Posterior cingulate gyrus (tissue), 11 donors: ENCODE data around the gene OR10J5.
"Not testable (repeated sequence)": the region's sequence is repeated elsewhere in the genome, so short reads cannot be mapped to it uniquely, and the experiment has no call there.

ENCODE experiments used
- DNase-seq, 10 donors: peaks; one replicate each; pipeline versions ENCODE4 v3.0.0 to v3.0.0-alpha.2; 2020 to 2021; ENCODE audit warnings: mixed read lengths in 3 of 10
- intact Hi-C: fragments of 100-400 bp; cut with DNase I; formaldehyde crosslinking; loops from one replicate; pipeline ENCODE4 v1.15.1; 2023

OR10J5 gene

GRCh38 chr1:159535907-159536306, at the start of gene OR10J5:
TSS of gene OR10J5 (minus strand) at chr1:159536007. CDS start at chr1:159536007, 0 bp downstream.
- no peak for DNase-seq
- intact Hi-C loops = no loop called here

DNA sequence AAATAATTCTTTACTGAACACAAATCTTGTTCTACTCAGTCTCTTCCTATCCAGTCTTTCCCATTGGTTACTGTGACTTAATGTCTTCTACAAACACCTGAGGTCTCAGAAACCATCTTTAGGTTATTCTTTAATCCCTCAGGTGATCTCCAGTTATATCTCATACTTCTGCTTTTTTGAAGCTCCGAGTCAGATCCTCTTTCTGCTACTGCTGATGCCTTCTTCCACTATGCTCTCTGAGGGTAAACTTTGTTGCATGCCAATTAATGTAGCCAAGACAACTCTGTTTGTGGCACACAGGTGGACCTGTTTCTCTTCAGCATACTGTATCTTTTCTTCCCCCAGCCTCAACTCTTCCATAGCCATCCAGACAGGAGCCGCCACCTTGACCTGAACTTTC, 48.7 kb upstream of the OR10J5 start:
- intact Hi-C loops = no loop called here
- no peak for DNase-seq

- intact Hi-C loops = no loop called here
Observed at GRCh38 chr1:159581422-159581821, 45.6 kb upstream of the OR10J5 start.

DNA sequence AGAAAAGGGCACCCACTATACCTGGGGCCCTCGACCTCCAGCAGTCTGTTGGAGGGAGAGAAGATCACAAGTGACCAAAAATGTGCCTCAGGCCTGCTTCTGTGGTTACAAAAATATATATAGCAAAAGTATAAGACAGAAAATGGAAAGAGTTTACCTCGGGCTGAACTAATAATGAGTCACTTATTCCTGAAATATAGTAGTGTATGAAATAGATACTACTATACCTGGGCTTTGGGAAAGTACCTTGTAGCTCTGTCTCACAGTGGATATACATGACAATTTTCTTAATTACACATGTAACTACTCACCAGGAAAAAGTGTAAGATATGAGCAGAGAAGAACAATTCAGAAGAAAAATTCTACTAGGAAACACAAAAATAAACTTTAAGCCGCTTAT, 44.5 kb upstream of the OR10J5 start:
- intact Hi-C loops = no loop called here
- no peak for DNase-seq

More at GRCh38 chr1:159581422-159581821, 45.6 kb upstream of the OR10J5 start:
- DNase-seq = no peak

DNA sequence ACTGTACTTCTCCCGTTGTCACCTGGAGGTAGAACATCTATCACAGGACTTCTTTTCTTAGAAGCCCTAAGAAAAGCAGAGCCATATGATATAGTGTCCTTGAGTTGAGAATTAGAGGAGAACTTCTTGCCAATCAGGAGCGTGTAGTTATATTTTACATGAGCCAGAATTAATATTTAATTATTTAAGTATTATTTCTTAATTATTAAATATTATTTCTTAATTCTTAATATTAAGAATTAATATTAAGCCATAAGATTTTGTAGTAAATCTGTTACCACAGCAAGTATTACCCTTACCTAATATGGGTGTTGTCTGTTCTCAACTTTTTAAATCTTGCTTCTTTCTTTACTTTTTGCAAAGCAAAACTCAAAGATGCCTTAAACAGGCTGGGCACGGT, 41.6 kb upstream of the OR10J5 start:
- DNase-seq = no peak
- intact Hi-C loops = no loop called here

DNA sequence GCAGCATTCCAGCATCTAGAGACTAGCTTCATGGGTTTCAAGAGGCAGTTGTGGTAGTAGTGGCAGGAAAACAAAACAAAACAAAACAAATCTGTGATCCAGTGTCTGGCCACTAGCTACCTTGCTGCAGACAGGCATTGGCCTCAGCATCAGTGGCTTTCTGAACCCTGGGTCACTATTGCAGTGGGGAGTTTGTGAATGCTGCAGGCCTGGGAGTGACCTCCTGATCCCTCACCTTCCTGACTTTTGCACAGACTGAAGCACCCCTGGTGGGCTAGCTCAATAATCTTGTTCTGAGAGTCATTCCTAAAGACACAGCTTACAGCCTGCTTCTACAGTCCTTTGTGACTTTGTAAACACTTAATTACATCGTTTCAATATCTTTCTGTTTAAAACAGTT, 26.9 kb upstream of the OR10J5 start:
- intact Hi-C loops = no loop called here
- no peak for DNase-seq

- DNase-seq = no peak
- intact Hi-C loops = no loop called here
Observed at GRCh38 chr1:159561497-159561896, 25.7 kb upstream of the OR10J5 start.

GRCh38 chr1:159560599-159560998, 24.8 kb upstream of the OR10J5 start:
- intact Hi-C loops = no loop called here
- DNase-seq = no peak

DNA sequence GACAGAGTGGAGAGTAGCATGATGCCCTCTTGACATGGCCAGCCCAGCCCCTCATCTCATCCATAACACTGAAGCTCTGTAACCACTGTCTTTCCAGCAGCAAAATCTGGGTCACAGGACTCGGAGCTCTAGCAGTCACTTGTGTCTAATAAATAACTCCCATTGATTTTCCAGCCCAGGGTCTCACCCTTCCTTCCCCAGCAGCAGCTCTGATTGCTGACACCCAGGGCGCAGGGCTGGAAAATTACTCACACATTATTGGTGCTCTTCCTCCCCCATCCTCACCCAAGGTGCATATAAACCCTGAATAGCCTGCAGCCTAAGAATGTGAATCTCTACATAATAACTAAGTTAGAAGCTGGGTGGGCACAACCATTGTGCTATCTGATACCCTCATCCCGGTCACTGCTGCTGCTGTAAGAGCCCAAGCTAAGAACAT, 21.1 kb upstream of the OR10J5 start:
- DNase-seq = no peak
- intact Hi-C loops = no loop called here

- no peak for DNase-seq
- intact Hi-C loops = no loop called here
Observed at GRCh38 chr1:159554696-159555095, 18.9 kb upstream of the OR10J5 start.

DNA sequence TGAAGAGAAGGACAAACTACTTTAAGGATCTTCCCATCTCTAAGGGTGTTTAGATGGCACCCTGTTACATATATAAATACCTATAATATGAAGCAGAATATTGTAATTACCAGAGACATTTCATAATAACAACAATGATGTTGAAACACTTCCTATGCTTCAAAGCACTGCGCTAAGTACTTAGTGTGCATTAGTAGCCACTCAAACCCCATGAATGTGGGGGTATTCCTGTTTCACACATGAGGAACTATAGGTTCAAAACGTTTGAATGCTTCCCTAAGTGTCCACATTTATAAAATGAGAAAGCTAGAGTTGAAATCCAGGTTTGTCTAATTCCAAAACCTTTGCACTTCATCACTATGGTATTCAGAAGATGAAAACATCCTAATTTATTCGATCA, 18.5 kb upstream of the OR10J5 start:
- intact Hi-C loops = no loop called here

DNA sequence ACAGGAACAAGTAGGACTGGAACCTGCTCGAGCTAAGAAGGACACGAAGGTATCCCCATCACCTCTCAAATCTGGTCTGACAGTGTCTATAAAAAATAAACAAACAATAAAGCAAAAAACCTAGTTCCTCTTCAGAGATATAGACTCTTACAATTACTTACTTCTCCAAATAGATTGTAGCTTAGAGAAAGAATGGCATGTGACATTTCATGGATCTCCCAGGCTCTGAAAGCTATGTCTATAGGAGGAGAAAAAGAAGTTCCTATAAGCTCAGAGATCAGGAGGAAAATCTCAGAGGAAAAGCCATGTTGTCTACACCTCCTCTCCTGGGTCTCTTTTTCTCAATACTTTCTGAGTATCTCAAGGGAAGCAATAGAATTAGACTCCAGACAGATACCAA, 12.3 kb upstream of the OR10J5 start:
- intact Hi-C loops = no loop called here
- no peak for DNase-seq

More for the DNA sequence above, 18.5 kb upstream of the OR10J5 start:
- no peak for DNase-seq

GRCh38 chr1:159532922-159533321, 2.9 kb downstream of the OR10J5 start:
- intact Hi-C loops = no loop called here
- no peak for DNase-seq

DNA sequence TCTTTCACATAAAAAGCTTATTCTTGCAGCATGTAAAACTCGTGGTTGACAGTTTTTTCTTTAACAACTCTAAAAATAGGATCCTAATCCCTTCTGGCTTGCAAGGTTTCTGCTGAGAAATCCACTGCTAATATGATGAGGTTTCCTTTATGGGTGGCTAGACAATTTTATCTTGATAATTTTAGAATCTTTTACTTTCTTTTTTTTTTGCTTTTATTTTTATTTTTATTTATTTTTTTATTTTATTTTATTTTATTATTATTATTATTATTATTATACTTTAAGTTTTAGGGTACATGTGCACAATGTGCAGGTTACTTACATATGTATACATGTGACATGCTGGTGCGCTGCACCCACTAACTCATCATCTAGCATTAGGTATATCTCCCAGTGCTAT, 11.0 kb downstream of the OR10J5 start:
- DNase-seq, intact Hi-C loops: not testable (repeated sequence)

DNA sequence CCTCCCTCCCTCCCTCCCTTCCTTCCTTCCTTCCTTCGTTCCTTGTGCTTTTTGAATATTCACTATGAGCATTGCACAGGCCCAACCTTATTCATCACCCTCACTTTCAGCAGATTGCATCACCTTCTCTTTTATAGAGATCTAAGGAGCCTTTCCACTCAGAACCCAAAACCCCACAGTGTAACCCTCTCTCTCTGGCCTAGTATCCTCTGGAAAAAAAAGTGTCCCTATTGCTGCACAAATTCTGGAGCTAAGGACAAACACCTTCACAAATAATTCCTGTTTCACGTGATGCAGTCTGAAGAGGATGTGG, 25.6 kb downstream of the OR10J5 start:
- intact Hi-C loops = no loop called here
- no peak for DNase-seq

GRCh38 chr1:159509440-159510228, 26.2 kb downstream of the OR10J5 start:
- DNase-seq = no peak
- intact Hi-C loops = no loop called here

- intact Hi-C loops = no loop called here
- no peak for DNase-seq
Observed at GRCh38 chr1:159508951-159509350, 26.9 kb downstream of the OR10J5 start.

DNA sequence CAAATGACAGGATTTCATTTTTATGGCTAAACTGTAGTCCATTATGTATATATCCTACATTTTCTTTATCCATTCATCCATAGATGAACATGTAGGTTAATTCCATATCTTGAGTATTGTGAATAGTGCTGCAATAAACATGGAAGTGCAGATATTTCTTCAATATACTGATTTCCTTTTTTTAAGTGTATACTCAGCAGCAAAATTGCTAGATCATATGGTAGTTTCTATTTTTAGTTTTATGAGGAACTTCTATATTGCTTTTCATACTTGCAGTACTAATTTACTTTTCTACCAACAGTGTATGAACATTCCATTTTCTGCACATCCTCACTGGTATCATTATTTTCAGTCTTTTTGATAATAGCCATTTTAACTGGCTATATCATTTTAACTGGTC, 30.1 kb downstream of the OR10J5 start:
- DNase-seq = no peak
- intact Hi-C loops = no loop called here

- no peak for DNase-seq
- intact Hi-C loops = no loop called here
Observed at GRCh38 chr1:159501082-159501481, 34.7 kb downstream of the OR10J5 start.

- intact Hi-C loops = not testable (repeated sequence)
- peak in 1 of 10 donors; percentile 70 for DNase-seq
Observed at GRCh38 chr1:159494513-159495210, 41.1 kb downstream of the OR10J5 start.

GRCh38 chr1:159493354-159493753, 42.5 kb downstream of the OR10J5 start:
- no peak for DNase-seq
- intact Hi-C loops = no loop called here
